IPS DF 4.7 (cell line): Measurements from ENCODE around the gene POU2AF1.
"Not testable (repeated sequence)": the region's sequence is repeated elsewhere in the genome, so short reads cannot be mapped to it uniquely, and the experiment has no call there.

Experiments used
- DNase-seq: peaks from one replicate; pipeline ENCODE4 v3.0.0-alpha.2; 2013; ENCODE audit warnings: low spot score; ENCODE audit errors: extremely low read depth

Gene POU2AF1

GRCh38 chr11:111320728-111321568 lies 58.1 kb downstream of the POU2AF1 start:
- DNase-seq, result no peak

GRCh38 chr11:111320199-111320598 lies 58.9 kb downstream of the POU2AF1 start:
- DNase-seq, result not testable (repeated sequence)

- DNase-seq, result no peak
Measured at GRCh38 chr11:111319296-111319695, 59.8 kb downstream of the POU2AF1 start.

GRCh38 chr11:111312076-111312475 lies 67.0 kb downstream of the POU2AF1 start:
- DNase-seq, result no peak

GRCh38 chr11:111310723-111311122 lies 68.4 kb downstream of the POU2AF1 start:
- DNase-seq, result no peak

- DNase-seq, result no peak
Measured at GRCh38 chr11:111310088-111310487, 69.0 kb downstream of the POU2AF1 start.

GRCh38 chr11:111309215-111309915 lies 69.7 kb downstream of the POU2AF1 start:
- no peak for DNase-seq

GRCh38 chr11:111308140-111308539 lies 70.9 kb downstream of the POU2AF1 start:
- no peak for DNase-seq

- no peak for DNase-seq
Measured at GRCh38 chr11:111307472-111308108, 71.5 kb downstream of the POU2AF1 start.

- DNase-seq, result no peak
Measured at GRCh38 chr11:111306321-111306720, 72.8 kb downstream of the POU2AF1 start.

- no peak for DNase-seq
Measured at GRCh38 chr11:111305876-111306275, 73.2 kb downstream of the POU2AF1 start.

- no peak for DNase-seq
Measured at GRCh38 chr11:111305162-111305802, 73.8 kb downstream of the POU2AF1 start.

- no peak for DNase-seq
Measured at GRCh38 chr11:111303461-111303860, 75.6 kb downstream of the POU2AF1 start.

- no peak for DNase-seq
Measured at GRCh38 chr11:111302298-111302697, 76.8 kb downstream of the POU2AF1 start.
